ENCODE measurements around the gene BICRA. TPM values are rescaled to one million over a fixed set of nuclear protein-coding genes. Genes with fewer than 3 reads are reported as not detected.
A peak's percentile ranks its signal among the peaks of the same experiment; 100 is the strongest.

Gene BICRA
- total RNA-seq, 1 donor from 2014 or later = 13.4 TPM

DNA sequence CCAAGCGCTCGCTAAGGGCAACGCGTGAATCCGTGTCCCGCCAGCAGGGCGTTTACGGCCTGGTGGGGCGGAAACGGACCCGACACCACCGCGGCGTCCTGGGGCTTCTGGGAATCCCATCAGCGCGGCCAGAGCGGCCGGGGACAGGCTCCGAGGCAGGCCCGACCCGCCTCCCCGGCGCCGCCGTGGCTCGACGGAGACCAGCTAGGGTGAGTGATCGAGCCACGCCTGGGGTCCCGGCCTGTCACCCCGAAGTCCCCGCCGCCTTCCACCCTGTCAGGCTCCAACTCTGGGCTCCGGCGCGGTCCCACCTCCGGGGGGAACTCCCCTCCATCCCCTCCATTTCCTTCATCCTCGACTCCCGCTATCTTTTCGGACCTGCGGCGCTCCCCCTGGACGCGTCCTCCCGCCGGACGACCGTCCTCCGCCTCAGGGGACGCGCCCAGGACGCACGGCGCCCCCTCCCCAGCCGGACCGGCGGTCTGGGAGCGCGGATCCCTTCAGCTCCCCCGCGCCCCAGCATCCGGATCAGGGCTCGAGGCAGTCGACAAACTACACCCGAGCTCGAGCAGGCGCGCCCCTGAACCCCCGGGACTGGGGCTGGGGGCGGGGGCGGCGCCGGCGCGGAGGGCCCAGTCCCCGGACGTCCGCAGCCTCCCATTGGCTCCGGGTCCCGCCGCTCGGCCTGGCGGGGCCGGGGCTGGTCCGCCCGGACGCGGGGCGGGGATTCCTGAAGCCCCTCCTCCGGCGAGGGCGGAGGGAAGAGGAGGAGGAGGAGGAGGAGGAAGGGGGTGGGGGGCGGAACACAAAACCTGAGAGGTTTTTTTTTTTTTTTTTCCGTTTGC, 638 bp upstream of the BICRA start:
- peak overlapping the region; percentile 73 for H3K4me3 Mint-ChIP-seq (ENCODE audit: unreplicated experiment)
- peak; percentile 68 for TF ChIP-seq CTCF (IDR thresholded peaks at IDR 0.05)
- no peaks in the 10 kb centered on the region for H3K27me3 Mint-ChIP-seq (ENCODE audit: low read depth)
- peaks cover 28% of the 10 kb centered on the region for H3K4me1 Mint-ChIP-seq (ENCODE audit: low read depth)
- H3K36me3 Mint-ChIP-seq (ENCODE audit: low read depth) = no peaks in the 10 kb centered on the region
- DNase-seq (ENCODE audit: low spot score) = no peak
- H3K9me3 Mint-ChIP-seq (ENCODE audit: low read depth) = no peaks in the 10 kb centered on the region
- peak overlapping the region; percentile 37 for H3K27ac Mint-ChIP-seq (ENCODE audit: unreplicated experiment)

DNA sequence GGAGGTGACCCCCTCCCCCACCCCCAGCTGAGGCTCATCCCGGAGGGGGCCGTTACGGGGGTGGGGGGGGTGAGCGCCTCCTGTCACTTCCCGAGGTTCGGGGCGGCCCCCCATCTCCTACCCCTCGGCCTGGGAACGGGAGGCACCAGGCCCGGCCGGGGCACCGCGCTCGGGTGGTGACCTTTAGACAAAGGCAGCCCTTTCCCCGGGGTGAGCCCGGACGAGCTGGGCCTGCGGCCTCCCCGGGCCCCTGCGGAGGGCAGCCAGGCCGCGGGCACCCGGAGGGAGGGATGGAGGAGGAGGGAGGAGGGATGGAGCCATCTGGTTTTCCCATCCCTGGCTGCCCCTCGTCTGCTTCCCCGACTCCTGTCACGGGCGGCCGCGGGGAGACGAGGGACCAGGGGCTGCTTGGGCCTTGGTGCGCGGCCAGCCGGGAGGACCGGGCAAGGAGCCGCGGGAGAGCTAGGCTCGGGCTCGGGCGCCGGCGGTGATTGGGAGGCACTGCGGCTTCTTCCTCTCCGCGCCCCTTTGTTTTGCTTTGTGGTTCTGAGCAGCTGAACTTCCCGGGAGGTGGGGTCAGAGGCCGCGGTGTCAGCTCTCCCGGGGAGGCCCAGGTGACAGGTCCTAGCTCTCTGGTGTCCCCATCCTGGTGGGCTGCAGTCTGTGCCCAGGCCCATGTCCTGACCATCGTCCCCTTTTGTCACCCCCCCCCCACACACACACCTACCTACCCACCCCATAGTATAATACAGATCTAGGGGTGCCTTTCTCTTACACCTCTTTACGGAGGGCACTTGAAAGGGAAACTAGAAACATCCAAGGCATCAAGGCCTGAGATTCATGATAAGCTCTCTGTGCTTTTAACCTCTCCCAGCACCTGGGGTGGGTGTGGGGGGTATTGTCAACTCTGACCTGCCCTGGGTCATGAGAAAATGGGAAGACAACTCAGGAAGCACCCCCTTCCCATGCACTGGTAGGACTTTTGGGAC, 1.3 kb downstream of the BICRA start:
- TF ChIP-seq CTCF (IDR thresholded peaks at IDR 0.05) = no peak
- H3K9me3 Mint-ChIP-seq (ENCODE audit: low read depth) = no peaks in the 10 kb centered on the region
- peaks cover 40% of the 10 kb centered on the region for H3K4me1 Mint-ChIP-seq (ENCODE audit: low read depth)
- H3K27me3 Mint-ChIP-seq (ENCODE audit: low read depth) = no peaks in the 10 kb centered on the region
- peak overlapping the region; percentile 90 for H3K4me3 Mint-ChIP-seq (ENCODE audit: unreplicated experiment)
- no peak for DNase-seq (ENCODE audit: low spot score)
- H3K36me3 Mint-ChIP-seq (ENCODE audit: low read depth) = peaks cover under 1% of the 10 kb centered on the region
- H3K27ac Mint-ChIP-seq (ENCODE audit: unreplicated experiment) = peak overlapping the region; percentile 70

- peak overlapping the region; percentile 70 for H3K27ac Mint-ChIP-seq (ENCODE audit: unreplicated experiment)
- no peaks in the 10 kb centered on the region for H3K27me3 Mint-ChIP-seq (ENCODE audit: low read depth)
- peak overlapping the region; percentile 90 for H3K4me3 Mint-ChIP-seq (ENCODE audit: unreplicated experiment)
- TF ChIP-seq CTCF (IDR thresholded peaks at IDR 0.05) = no peak
- DNase-seq (ENCODE audit: low spot score) = no peak
- H3K9me3 Mint-ChIP-seq (ENCODE audit: low read depth) = no peaks in the 10 kb centered on the region
- peaks cover 42% of the 10 kb centered on the region for H3K4me1 Mint-ChIP-seq (ENCODE audit: low read depth)
- H3K36me3 Mint-ChIP-seq (ENCODE audit: low read depth) = peaks cover 2% of the 10 kb centered on the region
Observed at GRCh38 chr19:47610902-47611301, 2.0 kb downstream of the BICRA start.

GRCh38 chr19:47613165-47614020, 4.5 kb downstream of the BICRA start:
- Mint-ChIP-seq H3K4me1 (ENCODE audit: low read depth) (peaks cover 37% of the 10 kb centered on the region), H3K4me3 (ENCODE audit: unreplicated experiment) (peak overlapping the region; percentile 19), H3K27me3 (ENCODE audit: low read depth) (no peaks in the 10 kb centered on the region), H3K27ac (ENCODE audit: unreplicated experiment) (peak overlapping the region; percentile 65), H3K36me3 (ENCODE audit: low read depth) (peaks cover 2% of the 10 kb centered on the region), H3K9me3 (ENCODE audit: low read depth) (no peaks in the 10 kb centered on the region)
- no peak for DNase-seq (ENCODE audit: low spot score)
- TF ChIP-seq CTCF (IDR thresholded peaks at IDR 0.05) = peak; percentile 20
